Measurements from ENCODE around the gene ZBTB7C. TPM values are rescaled to one million over a fixed set of nuclear protein-coding genes. Genes with fewer than 3 reads are reported as not detected.

The ZBTB7C gene
- not detected in 2 replicates for total RNA-seq

DNA sequence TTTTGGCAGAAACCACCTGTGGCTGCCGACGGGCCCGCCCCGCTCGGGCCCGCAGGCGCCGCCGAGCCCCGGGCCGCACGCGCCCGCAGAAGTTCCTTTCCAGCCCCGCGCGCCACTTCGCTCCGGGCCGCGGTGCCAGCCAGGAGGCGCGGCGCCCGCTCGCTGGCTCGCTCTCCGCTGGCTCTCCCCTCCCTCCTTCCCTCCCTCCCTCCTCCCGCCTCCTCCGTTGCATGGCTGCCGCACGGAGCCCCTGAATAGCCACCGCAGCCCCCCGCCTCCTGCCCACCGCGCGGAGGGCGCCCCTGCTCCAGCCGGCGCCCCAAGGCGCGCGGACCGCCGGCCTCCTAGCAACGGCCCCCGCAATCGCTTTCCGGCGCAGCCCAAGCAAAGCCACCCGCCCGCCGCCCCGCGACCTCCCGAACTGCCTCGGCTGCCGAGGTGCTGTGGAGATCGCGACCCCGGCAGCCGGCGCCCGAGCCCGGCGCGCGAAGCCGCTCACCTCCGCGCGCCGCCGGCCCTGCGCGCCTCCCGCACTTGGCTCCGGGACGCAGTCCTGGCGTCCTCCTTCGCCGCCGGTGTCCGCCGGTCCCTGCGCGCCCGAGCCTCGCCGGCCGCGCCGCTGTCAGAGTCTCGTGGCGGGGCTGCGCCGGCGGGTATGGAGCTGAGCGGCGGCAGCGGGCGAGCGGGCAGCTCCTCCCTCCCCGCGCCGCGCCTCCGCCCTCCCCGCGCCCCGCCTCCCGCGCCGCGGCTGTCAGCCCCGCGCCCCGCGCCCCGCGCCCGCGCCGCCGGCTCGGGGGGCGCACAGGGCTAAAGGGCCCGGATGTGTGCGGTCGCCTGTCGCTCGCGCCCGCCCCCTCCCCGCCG, at the start of gene ZBTB7C:
TSS of gene ZBTB7C (minus strand) at position 657 of the 864 bp plus-strand sequence.

Other genes with a start within 250 kb of the ZBTB7C start
- gene CTIF, start 129.6 kb upstream of the ZBTB7C start, total RNA-seq = 14.6 and 35.5 TPM in 2 replicates